GM21786 (cell line): ENCODE results near the gene ARRB1.

ENCODE experiments used
- ATAC-seq: cut with Tn5 transposase; IDR thresholded peaks from one replicate; pipeline ENCODE4 v1.9.1; 2021; ENCODE audit not compliant: unreplicated experiment

Gene ARRB1

GRCh38 chr11:75260396-75261170 is 90.9 kb downstream of the ARRB1 start:
- no peak for ATAC-seq

GRCh38 chr11:75254326-75254725 is 97.1 kb downstream of the ARRB1 start:
- no peak for ATAC-seq

GRCh38 chr11:75249704-75250103 is 101.8 kb downstream of the ARRB1 start:
- ATAC-seq, result no peak

GRCh38 chr11:75248924-75249256 is 102.6 kb downstream of the ARRB1 start:
- ATAC-seq, result no peak

GRCh38 chr11:75246671-75247350 is 104.7 kb downstream of the ARRB1 start:
- ATAC-seq, result no peak

GRCh38 chr11:75246006-75246670 is 105.3 kb downstream of the ARRB1 start:
- no peak for ATAC-seq

GRCh38 chr11:75245356-75246005 is 106.0 kb downstream of the ARRB1 start:
- ATAC-seq, result no peak

- no peak for ATAC-seq
Observed at GRCh38 chr11:75244052-75244814, 107.2 kb downstream of the ARRB1 start.

- no peak for ATAC-seq
Observed at GRCh38 chr11:75242722-75243600, 108.5 kb downstream of the ARRB1 start.

- ATAC-seq, result no peak
Observed at GRCh38 chr11:75241906-75242644, 109.4 kb downstream of the ARRB1 start.

GRCh38 chr11:75241036-75241905 is 110.2 kb downstream of the ARRB1 start:
- ATAC-seq, result peak; percentile 86

GRCh38 chr11:75240311-75241035 is 111.0 kb downstream of the ARRB1 start, which contains the start of gene TPBGL:
TSS of gene TPBGL (plus strand) at chr11:75240774. CDS start at chr11:75241050, 276 bp downstream.
- ATAC-seq, result no peak

GRCh38 chr11:75239531-75240290 is 111.8 kb downstream of the ARRB1 start:
- no peak for ATAC-seq

GRCh38 chr11:75238595-75239440 is 112.6 kb downstream of the ARRB1 start:
- ATAC-seq, result no peak

GRCh38 chr11:75237050-75237449 is 114.4 kb downstream of the ARRB1 start:
- no peak for ATAC-seq

- no peak for ATAC-seq
Observed at GRCh38 chr11:75236062-75236461, 115.4 kb downstream of the ARRB1 start.
